Activated naive CD8-positive, alpha-beta T cell treated with anti-CD3 and anti-CD28 coated beads for 36 hours (primary cell): ENCODE results near the gene SPON1. TPM values are rescaled to one million over a fixed set of nuclear protein-coding genes. Genes with fewer than 3 reads are reported as not detected.
"Not testable (repeated sequence)": the region's sequence is repeated elsewhere in the genome, so short reads cannot be mapped to it uniquely, and the experiment has no call there.

Experiments
- DNase-seq: peaks from one replicate; pipeline ENCODE4 v3.0.0; 2021
- H3K27ac Mint-ChIP-seq: one replicate; pipeline ENCODE4 v1.8.0; 2022; ENCODE audit warnings: mild to moderate bottlenecking, moderate library complexity, mixed read lengths
- H3K27me3 Mint-ChIP-seq: one replicate; pipeline ENCODE4 v1.8.0; 2022; ENCODE audit warnings: mild to moderate bottlenecking, mixed read lengths
- H3K36me3 Mint-ChIP-seq: one replicate; pipeline ENCODE4 v1.8.0; 2021; ENCODE audit warnings: mild to moderate bottlenecking, mixed read lengths
- H3K4me1 Mint-ChIP-seq: one replicate; pipeline ENCODE4 v1.8.0; 2021; ENCODE audit warnings: mixed read lengths
- H3K4me3 Mint-ChIP-seq: one replicate; pipeline ENCODE4 v1.8.0; 2022; ENCODE audit warnings: mild to moderate bottlenecking, moderate library complexity, mixed read lengths
- H3K9me3 Mint-ChIP-seq: one replicate; pipeline ENCODE4 v1.8.0; 2022; ENCODE audit warnings: mixed read lengths
- total RNA-seq, 2 experiments: library from RNA; stranded (reverse); gene quantifications; one replicate each; pipeline ENCODE4 v1.2.3, GENCODE V29; 2021

The SPON1 gene
- total RNA-seq, 2 experiments from 2014 or later = 0.95 to 1.0 TPM

GRCh38 chr11:14059491-14059890 is 97.0 kb downstream of the SPON1 start:
- Mint-ChIP-seq H3K36me3 (no peaks in the 10 kb centered on the region), H3K4me3 (no peak overlapping the region), H3K27ac (no peak overlapping the region), H3K9me3 (no peaks in the 10 kb centered on the region), H3K4me1 (peaks cover 8% of the 10 kb centered on the region), H3K27me3 (no peaks in the 10 kb centered on the region)
- DNase-seq = no peak

- Mint-ChIP-seq H3K27me3 (no peaks in the 10 kb centered on the region), H3K27ac (no peak overlapping the region), H3K9me3 (no peaks in the 10 kb centered on the region), H3K36me3 (no peaks in the 10 kb centered on the region), H3K4me3 (no peak overlapping the region), H3K4me1 (peaks cover 13% of the 10 kb centered on the region)
- DNase-seq = no peak
Observed at GRCh38 chr11:14061721-14062120, 99.2 kb downstream of the SPON1 start.

- H3K27me3 Mint-ChIP-seq = no peaks in the 10 kb centered on the region
- no peaks in the 10 kb centered on the region for H3K36me3 Mint-ChIP-seq
- DNase-seq = peak; percentile 20
- H3K27ac Mint-ChIP-seq = peak overlapping the region; percentile 22
- H3K4me1 Mint-ChIP-seq = peaks cover 13% of the 10 kb centered on the region
- H3K9me3 Mint-ChIP-seq = no peaks in the 10 kb centered on the region
- H3K4me3 Mint-ChIP-seq = peak overlapping the region; percentile 64
Observed at GRCh38 chr11:14065141-14065540, 102.6 kb downstream of the SPON1 start.

- peak overlapping the region; percentile 22 for H3K27ac Mint-ChIP-seq
- no peaks in the 10 kb centered on the region for H3K9me3 Mint-ChIP-seq
- DNase-seq = no peak
- H3K27me3 Mint-ChIP-seq = no peaks in the 10 kb centered on the region
- no peaks in the 10 kb centered on the region for H3K36me3 Mint-ChIP-seq
- H3K4me3 Mint-ChIP-seq = no peak overlapping the region
- peaks cover 13% of the 10 kb centered on the region for H3K4me1 Mint-ChIP-seq
Observed at GRCh38 chr11:14065681-14066080, 103.2 kb downstream of the SPON1 start.

- H3K27ac Mint-ChIP-seq = no peak overlapping the region
- no peaks in the 10 kb centered on the region for H3K27me3 Mint-ChIP-seq
- H3K4me3 Mint-ChIP-seq = no peak overlapping the region
- DNase-seq = no peak
- no peaks in the 10 kb centered on the region for H3K36me3 Mint-ChIP-seq
- H3K9me3 Mint-ChIP-seq = no peaks in the 10 kb centered on the region
- peaks cover 14% of the 10 kb centered on the region for H3K4me1 Mint-ChIP-seq
Observed at GRCh38 chr11:14067686-14068085, 105.2 kb downstream of the SPON1 start.

- Mint-ChIP-seq H3K36me3 (no peaks in the 10 kb centered on the region), H3K4me3 (no peak overlapping the region)
Observed at GRCh38 chr11:14070896-14071295, 108.4 kb downstream of the SPON1 start.

GRCh38 chr11:14073849-14074476 is 111.4 kb downstream of the SPON1 start:
- no peaks in the 10 kb centered on the region for H3K27me3 Mint-ChIP-seq
- peak overlapping the region; percentile 71 for H3K4me3 Mint-ChIP-seq
- H3K9me3 Mint-ChIP-seq = no peaks in the 10 kb centered on the region
- no peak for DNase-seq
- H3K4me1 Mint-ChIP-seq = peaks cover 46% of the 10 kb centered on the region
- peak overlapping the region; percentile 76 for H3K27ac Mint-ChIP-seq
- no peaks in the 10 kb centered on the region for H3K36me3 Mint-ChIP-seq

More at GRCh38 chr11:14070896-14071295, 108.4 kb downstream of the SPON1 start:
- Mint-ChIP-seq H3K27me3 (no peaks in the 10 kb centered on the region), H3K4me1 (peaks cover 27% of the 10 kb centered on the region), H3K27ac (no peak overlapping the region), H3K9me3 (no peaks in the 10 kb centered on the region)
- no peak for DNase-seq

GRCh38 chr11:14075118-14076078 is 112.9 kb downstream of the SPON1 start:
- H3K27me3 Mint-ChIP-seq = no peaks in the 10 kb centered on the region
- peaks cover 58% of the 10 kb centered on the region for H3K4me1 Mint-ChIP-seq
- peak; percentile 69 for DNase-seq
- peak overlapping the region; percentile 76 for H3K27ac Mint-ChIP-seq
- peak overlapping the region; percentile 71 for H3K4me3 Mint-ChIP-seq
- no peaks in the 10 kb centered on the region for H3K36me3 Mint-ChIP-seq
- H3K9me3 Mint-ChIP-seq = no peaks in the 10 kb centered on the region

GRCh38 chr11:14079011-14079410 is 116.5 kb downstream of the SPON1 start:
- peaks cover 2% of the 10 kb centered on the region for H3K9me3 Mint-ChIP-seq

GRCh38 chr11:14079797-14080196 is 117.3 kb downstream of the SPON1 start:
- peak overlapping the region; percentile 68 for H3K4me3 Mint-ChIP-seq
- H3K4me1 Mint-ChIP-seq = peaks cover 49% of the 10 kb centered on the region
- H3K36me3 Mint-ChIP-seq = peaks cover 9% of the 10 kb centered on the region
- DNase-seq = no peak
- H3K9me3 Mint-ChIP-seq = peaks cover 4% of the 10 kb centered on the region
- H3K27ac Mint-ChIP-seq = peak overlapping the region; percentile 87
- no peaks in the 10 kb centered on the region for H3K27me3 Mint-ChIP-seq

More at GRCh38 chr11:14079011-14079410, 116.5 kb downstream of the SPON1 start:
- Mint-ChIP-seq H3K27me3 (no peaks in the 10 kb centered on the region), H3K27ac (peak overlapping the region; percentile 87), H3K36me3 (peaks cover 9% of the 10 kb centered on the region), H3K4me1 (peaks cover 57% of the 10 kb centered on the region), H3K4me3 (peak overlapping the region; percentile 68)
- DNase-seq = no peak

GRCh38 chr11:14081581-14082231 is 119.2 kb downstream of the SPON1 start:
- peaks cover 15% of the 10 kb centered on the region for H3K9me3 Mint-ChIP-seq
- H3K36me3 Mint-ChIP-seq = peaks cover 16% of the 10 kb centered on the region
- no peak overlapping the region for H3K27ac Mint-ChIP-seq
- H3K4me3 Mint-ChIP-seq = no peak overlapping the region
- H3K4me1 Mint-ChIP-seq = peaks cover 36% of the 10 kb centered on the region
- H3K27me3 Mint-ChIP-seq = no peaks in the 10 kb centered on the region
- no peak for DNase-seq

- Mint-ChIP-seq H3K36me3 (peaks cover 21% of the 10 kb centered on the region), H3K9me3 (peaks cover 22% of the 10 kb centered on the region), H3K4me1 (peaks cover 31% of the 10 kb centered on the region), H3K4me3 (no peak overlapping the region), H3K27me3 (no peaks in the 10 kb centered on the region), H3K27ac (no peak overlapping the region)
- DNase-seq = no peak
Observed at GRCh38 chr11:14082338-14082737, 119.8 kb downstream of the SPON1 start.

GRCh38 chr11:14088861-14089260 is 126.3 kb downstream of the SPON1 start:
- peaks cover 33% of the 10 kb centered on the region for H3K9me3 Mint-ChIP-seq
- H3K27ac Mint-ChIP-seq, H3K4me3 Mint-ChIP-seq, H3K27me3 Mint-ChIP-seq, DNase-seq: not testable (repeated sequence)
- H3K36me3 Mint-ChIP-seq = peaks cover 31% of the 10 kb centered on the region
- H3K4me1 Mint-ChIP-seq = peaks cover 11% of the 10 kb centered on the region

GRCh38 chr11:14089690-14090462 is 127.4 kb downstream of the SPON1 start:
- no peaks in the 10 kb centered on the region for H3K27me3 Mint-ChIP-seq
- DNase-seq = no peak
- H3K9me3 Mint-ChIP-seq = peaks cover 30% of the 10 kb centered on the region
- H3K4me3 Mint-ChIP-seq = no peak overlapping the region
- no peak overlapping the region for H3K27ac Mint-ChIP-seq
- H3K4me1 Mint-ChIP-seq = peaks cover 11% of the 10 kb centered on the region
- H3K36me3 Mint-ChIP-seq = peaks cover 31% of the 10 kb centered on the region
